HepG2 (cell line): ENCODE results near the gene PRMT5. TPM values are rescaled to one million over a fixed set of nuclear protein-coding genes. Genes with fewer than 3 reads are reported as not detected.

Experiments used
- AGO2 ChIP-seq: fragments of 200-400 bp; formaldehyde crosslinking; optimal IDR thresholded peaks from 2 replicates; pipeline ENCODE3; 2017; ENCODE audit warnings: mild to moderate bottlenecking, low read depth, low read length, moderate library complexity
- ASH2L ChIP-seq: fragments of 300-600, 200-600 bp; sonication (generic); IDR thresholded peaks from 2 replicates; pipeline ENCODE4 v1.7.0; 2017; ENCODE audit warnings: low read depth, mild to moderate bottlenecking, moderate library complexity, mixed read lengths, low read length; ENCODE audit not compliant: insufficient read length
- ETV6 ChIP-seq: sonication (generic); formaldehyde crosslinking; conservative IDR thresholded peaks from 2 replicates; pipeline ENCODE4 v1.4.0; 2020; ENCODE audit warnings: missing genetic modification reagents
- GATAD1 ChIP-seq: IDR thresholded peaks from 2 replicates; pipeline ENCODE4 v1.6.1; 2016; ENCODE audit warnings: missing genetic modification reagents, missing compliant biosample characterization
- MTA1 ChIP-seq: sonication (generic); formaldehyde crosslinking; IDR thresholded peaks from 2 replicates; pipeline ENCODE4 v1.4.0; 2020; ENCODE audit warnings: missing genetic modification reagents, mild to moderate bottlenecking, borderline replicate concordance
- NCOA2 ChIP-seq: sonication (generic); formaldehyde crosslinking; IDR thresholded peaks from 2 replicates; pipeline ENCODE4 v1.8.0; 2022; ENCODE audit warnings: inconsistent platforms
- NFYC ChIP-seq: IDR thresholded peaks from 2 replicates; pipeline ENCODE4 v1.6.1; 2016; ENCODE audit warnings: missing genetic modification reagents, missing compliant biosample characterization
- POLR2AphosphoS2 ChIP-seq: IDR thresholded peaks from 2 replicates; pipeline ENCODE4 v1.6.1; 2011; ENCODE audit warnings: low read depth, low read length, improper control_type of control experiment
- PTBP1 ChIP-seq: fragments of 200-400 bp; formaldehyde crosslinking; IDR thresholded peaks from 2 replicates; pipeline ENCODE4 v1.6.1; 2018; ENCODE audit warnings: low read length, low read depth; ENCODE audit not compliant: poor library complexity, severe bottlenecking
- RARA ChIP-seq: IDR thresholded peaks from 2 replicates; pipeline ENCODE4 v1.6.1; 2016; ENCODE audit warnings: missing genetic modification reagents, missing compliant biosample characterization
- SIN3B ChIP-seq: fragments of 150-350 bp; IDR thresholded peaks from 2 replicates; pipeline ENCODE4 v1.6.1; 2014; ENCODE audit warnings: low read length
- ZFP62 ChIP-seq: sonication (generic); formaldehyde crosslinking; IDR thresholded peaks from 2 replicates; pipeline ENCODE4 v1.4.0; 2020; ENCODE audit warnings: missing genetic modification reagents
- ZNF20 ChIP-seq: sonication (generic); formaldehyde crosslinking; IDR thresholded peaks from 2 replicates; pipeline ENCODE4 v1.4.0; 2020; ENCODE audit warnings: mild to moderate bottlenecking, moderate library complexity, missing genetic modification reagents
- ZSCAN25 ChIP-seq: sonication (generic); formaldehyde crosslinking; IDR thresholded peaks from 2 replicates; pipeline ENCODE4 v1.8.0; 2022; ENCODE audit warnings: mild to moderate bottlenecking, missing genetic modification reagents
- ZSCAN29 ChIP-seq: sonication (generic); formaldehyde crosslinking; conservative IDR thresholded peaks from 2 replicates; pipeline ENCODE4 v1.4.0; 2020; ENCODE audit warnings: mild to moderate bottlenecking, missing genetic modification reagents
- polyA plus RNA-seq, 8 experiments: library from polyadenylated mRNA; depleted of rRNA in 3 of 8; stranded (reverse) in 7 of 8; unstranded in 1 of 8; fragments of >200 nt; fragmentation: Illumina TruSeq in 4 of 8; extraction: Trizol in 4 of 8; gene quantifications; 2 replicates each; pipeline versions ENCODE4 v1.2.1 to v1.2.3, GENCODE V29; 2011 to 2016; ENCODE audit warnings: low read depth in 4 of 8, missing spikeins in 1 of 8, mixed read lengths in 1 of 8; ENCODE audit not compliant: insufficient read depth in 1 of 8
- total RNA-seq, 5 experiments: library from RNA; depleted of rRNA; stranded (reverse); fragments of >200 nt; fragmentation: Illumina TruSeq; extraction: Trizol; gene quantifications; 2 replicates each; pipeline ENCODE4 v1.2.3, GENCODE V29; 2016; ENCODE audit warnings: low read depth in 1 of 5
- TF ChIP-seq, protein P1 (sequence below): IDR thresholded peaks from 2 replicates; pipeline ENCODE4 v1.6.1; 2018; ENCODE audit warnings: missing genetic modification reagents, mild to moderate bottlenecking, missing compliant biosample characterization
- TF ChIP-seq, protein P2 (sequence below): sonication (generic); formaldehyde crosslinking; IDR thresholded peaks from 2 replicates; pipeline ENCODE4 v1.4.0; 2020; ENCODE audit warnings: missing genetic modification reagents, low read depth, mild to moderate bottlenecking, borderline replicate concordance
- TF ChIP-seq, protein P3 (sequence below): IDR thresholded peaks from 2 replicates; pipeline ENCODE4 v1.6.1; 2016; ENCODE audit warnings: low read depth
- TF ChIP-seq, protein P4 (sequence below): IDR thresholded peaks from 2 replicates; pipeline ENCODE4 v1.6.1; 2016
- TF ChIP-seq, protein P5 (sequence below): sonication (generic); formaldehyde crosslinking; IDR thresholded peaks from 2 replicates; pipeline ENCODE4 v1.5.1; 2020; ENCODE audit warnings: missing genetic modification reagents, mild to moderate bottlenecking, borderline replicate concordance

The PRMT5 gene
- total and polyA plus RNA-seq, 2 of the 13 experiments (the other 11 are each of a cell fraction or from before 2014, with no cell fraction given), result 210 to 354 TPM

DNA sequence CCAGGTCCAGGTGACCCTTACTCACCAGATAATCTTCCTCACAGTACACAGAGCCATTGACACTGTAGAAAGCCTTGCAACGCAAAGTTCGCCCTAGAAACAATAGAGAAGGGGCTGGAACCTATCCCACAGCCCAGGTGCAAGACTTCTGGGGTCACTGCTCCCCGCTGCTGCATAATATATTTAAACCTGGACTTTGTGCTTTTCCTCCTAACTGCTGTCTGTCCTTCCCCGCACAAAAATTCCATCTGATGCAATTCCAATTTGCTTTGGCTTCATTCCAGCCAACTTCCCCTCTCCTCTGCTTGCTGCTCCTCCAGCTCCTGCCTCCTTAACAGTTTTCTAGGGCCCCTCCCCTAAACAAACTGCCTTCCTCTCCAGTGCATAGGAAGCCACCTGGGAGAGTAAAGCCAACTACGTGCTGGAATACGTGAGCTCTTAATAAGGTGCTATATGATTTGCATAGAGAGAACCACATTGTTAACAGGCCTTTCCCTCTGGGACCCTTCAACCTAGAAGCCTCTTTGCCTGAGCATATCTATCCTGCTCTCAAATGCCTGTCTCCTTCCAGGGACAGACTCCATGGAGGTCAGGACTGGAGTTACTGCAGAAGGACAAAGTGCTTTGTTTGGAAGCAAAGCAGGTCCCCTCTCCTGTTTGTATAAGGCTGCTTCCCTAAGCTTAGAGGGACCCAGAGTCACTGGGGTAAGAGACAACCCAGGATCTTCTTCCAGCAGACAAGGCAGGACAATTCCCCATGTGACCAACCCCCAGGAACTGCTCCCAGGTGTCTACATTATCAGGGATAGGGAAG is 47.7 kb upstream of the PRMT5 start (continued):
- TF ChIP-seq, protein P1, sequence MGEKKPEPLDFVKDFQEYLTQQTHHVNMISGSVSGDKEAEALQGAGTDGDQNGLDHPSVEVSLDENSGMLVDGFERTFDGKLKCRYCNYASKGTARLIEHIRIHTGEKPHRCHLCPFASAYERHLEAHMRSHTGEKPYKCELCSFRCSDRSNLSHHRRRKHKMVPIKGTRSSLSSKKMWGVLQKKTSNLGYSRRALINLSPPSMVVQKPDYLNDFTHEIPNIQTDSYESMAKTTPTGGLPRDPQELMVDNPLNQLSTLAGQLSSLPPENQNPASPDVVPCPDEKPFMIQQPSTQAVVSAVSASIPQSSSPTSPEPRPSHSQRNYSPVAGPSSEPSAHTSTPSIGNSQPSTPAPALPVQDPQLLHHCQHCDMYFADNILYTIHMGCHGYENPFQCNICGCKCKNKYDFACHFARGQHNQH (CRISPR knock-in tag), result peak; percentile 90
- TF ChIP-seq ASH2L, result peak; percentile 99
- TF ChIP-seq, protein P2, sequence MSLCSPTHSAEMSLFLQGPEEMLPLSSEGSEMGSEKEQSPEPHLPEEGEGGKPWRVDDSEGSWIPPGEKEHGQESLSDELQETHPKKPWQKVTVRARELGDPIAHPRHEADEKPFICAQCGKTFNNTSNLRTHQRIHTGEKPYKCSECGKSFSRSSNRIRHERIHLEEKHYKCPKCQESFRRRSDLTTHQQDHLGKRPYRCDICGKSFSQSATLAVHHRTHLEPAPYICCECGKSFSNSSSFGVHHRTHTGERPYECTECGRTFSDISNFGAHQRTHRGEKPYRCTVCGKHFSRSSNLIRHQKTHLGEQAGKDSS, result peak; percentile 26; the same call in 1 of the 2 replicates
- no peak for TF ChIP-seq ZFP62 (CRISPR knock-in tag)
- peak; percentile 81 for TF ChIP-seq ZSCAN29 (CRISPR knock-in tag)
- peak; percentile 73; the same call in 1 of the 2 replicates for TF ChIP-seq ZSCAN25
- TF ChIP-seq GATAD1 (CRISPR knock-in tag), result peak; percentile 78
- TF ChIP-seq POLR2AphosphoS2, result peak; percentile 91
- TF ChIP-seq ZNF20 (CRISPR knock-in tag), result no peak
- peak; percentile 2; the same call in 1 of the 2 replicates for TF ChIP-seq SIN3B
- TF ChIP-seq, protein P3, sequence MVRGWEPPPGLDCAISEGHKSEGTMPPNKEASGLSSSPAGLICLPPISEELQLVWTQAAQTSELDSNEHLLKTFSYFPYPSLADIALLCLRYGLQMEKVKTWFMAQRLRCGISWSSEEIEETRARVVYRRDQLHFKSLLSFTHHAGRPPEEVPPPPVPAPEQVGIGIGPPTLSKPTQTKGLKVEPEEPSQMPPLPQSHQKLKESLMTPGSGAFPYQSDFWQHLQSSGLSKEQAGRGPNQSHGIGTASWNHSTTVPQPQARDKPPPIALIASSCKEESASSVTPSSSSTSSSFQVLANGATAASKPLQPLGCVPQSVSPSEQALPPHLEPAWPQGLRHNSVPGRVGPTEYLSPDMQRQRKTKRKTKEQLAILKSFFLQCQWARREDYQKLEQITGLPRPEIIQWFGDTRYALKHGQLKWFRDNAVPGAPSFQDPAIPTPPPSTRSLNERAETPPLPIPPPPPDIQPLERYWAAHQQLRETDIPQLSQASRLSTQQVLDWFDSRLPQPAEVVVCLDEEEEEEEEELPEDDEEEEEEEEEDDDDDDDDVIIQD (CRISPR knock-in tag), result peak; percentile 61; the same call in 1 of the 2 replicates
- TF ChIP-seq MTA1 (CRISPR knock-in tag), result peak; percentile 89
- peak; percentile 89 for TF ChIP-seq ETV6
- peak; percentile 7 for TF ChIP-seq PTBP1
- TF ChIP-seq, protein P4, sequence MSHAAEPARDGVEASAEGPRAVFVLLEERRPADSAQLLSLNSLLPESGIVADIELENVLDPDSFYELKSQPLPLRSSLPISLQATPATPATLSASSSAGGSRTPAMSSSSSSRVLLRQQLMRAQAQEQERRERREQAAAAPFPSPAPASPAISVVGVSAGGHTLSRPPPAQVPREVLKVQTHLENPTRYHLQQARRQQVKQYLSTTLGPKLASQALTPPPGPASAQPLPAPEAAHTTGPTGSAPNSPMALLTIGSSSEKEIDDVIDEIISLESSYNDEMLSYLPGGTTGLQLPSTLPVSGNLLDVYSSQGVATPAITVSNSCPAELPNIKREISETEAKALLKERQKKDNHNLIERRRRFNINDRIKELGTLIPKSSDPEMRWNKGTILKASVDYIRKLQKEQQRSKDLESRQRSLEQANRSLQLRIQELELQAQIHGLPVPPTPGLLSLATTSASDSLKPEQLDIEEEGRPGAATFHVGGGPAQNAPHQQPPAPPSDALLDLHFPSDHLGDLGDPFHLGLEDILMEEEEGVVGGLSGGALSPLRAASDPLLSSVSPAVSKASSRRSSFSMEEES (CRISPR knock-in tag), result peak; percentile 75
- TF ChIP-seq NCOA2 (CRISPR knock-in tag), result peak; percentile 97
- peak; percentile 10 for TF ChIP-seq AGO2
- TF ChIP-seq, protein P5, sequence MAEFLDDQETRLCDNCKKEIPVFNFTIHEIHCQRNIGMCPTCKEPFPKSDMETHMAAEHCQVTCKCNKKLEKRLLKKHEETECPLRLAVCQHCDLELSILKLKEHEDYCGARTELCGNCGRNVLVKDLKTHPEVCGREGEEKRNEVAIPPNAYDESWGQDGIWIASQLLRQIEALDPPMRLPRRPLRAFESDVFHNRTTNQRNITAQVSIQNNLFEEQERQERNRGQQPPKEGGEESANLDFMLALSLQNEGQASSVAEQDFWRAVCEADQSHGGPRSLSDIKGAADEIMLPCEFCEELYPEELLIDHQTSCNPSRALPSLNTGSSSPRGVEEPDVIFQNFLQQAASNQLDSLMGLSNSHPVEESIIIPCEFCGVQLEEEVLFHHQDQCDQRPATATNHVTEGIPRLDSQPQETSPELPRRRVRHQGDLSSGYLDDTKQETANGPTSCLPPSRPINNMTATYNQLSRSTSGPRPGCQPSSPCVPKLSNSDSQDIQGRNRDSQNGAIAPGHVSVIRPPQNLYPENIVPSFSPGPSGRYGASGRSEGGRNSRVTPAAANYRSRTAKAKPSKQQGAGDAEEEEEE (CRISPR knock-in tag), result peak; percentile 79; the same call in 1 of the 2 replicates
- TF ChIP-seq NFYC (CRISPR knock-in tag), result peak; percentile 27; the same call in 1 of the 2 replicates
- peak; percentile 93 for TF ChIP-seq RARA (CRISPR knock-in tag)
